Right atrium auricular region (tissue), 2 donors: ENCODE measurements around the gene DCAF5. TPM values are rescaled to one million over a fixed set of nuclear protein-coding genes. Genes with fewer than 3 reads are reported as not detected.

Experiments used
- DNase-seq: peaks from one replicate; pipeline ENCODE4 v3.0.0-alpha.2; 2019; ENCODE audit warnings: low spot score
- H3K27ac ChIP-seq, 2 donors: fragments of 200-600 bp; sonication (generic); 1 replicate in 1 of 2; 2 replicates in 1 of 2; pipeline ENCODE4 v1.5.1; 2016 to 2019
- H3K27me3 ChIP-seq, 2 donors: fragments of 200-600 bp; sonication (generic); one replicate each; pipeline versions ENCODE4 v1.5.1 to v1.6.0; 2017 to 2019
- H3K36me3 ChIP-seq: fragments of 200-600 bp; sonication (generic); one replicate; pipeline ENCODE4 v1.5.1; 2016
- H3K4me1 ChIP-seq, 2 donors: fragments of 200-600 bp; sonication (generic); one replicate each; pipeline versions ENCODE4 v1.5.1 to v1.6.0; 2017 to 2019
- H3K4me3 ChIP-seq, 2 donors: fragments of 200-600 bp; sonication (generic); 1 replicate in 1 of 2; 2 replicates in 1 of 2; pipeline ENCODE4 v1.5.1; 2017 to 2019; ENCODE audit warnings: mild to moderate bottlenecking in 1 of 2, moderate library complexity in 1 of 2
- H3K9me3 ChIP-seq, 2 donors: fragments of 200-600 bp; sonication (generic); one replicate each; pipeline ENCODE4 v1.5.1; 2019
- CTCF ChIP-seq, 2 donors: fragments of 200-600 bp; sonication (generic); IDR thresholded peaks; one replicate each; pipeline ENCODE4 v1.5.1; 2019; ENCODE audit warnings: antibody characterized with exemption in 2 of 2
- total RNA-seq, 2 donors: library from RNA; depleted of rRNA; stranded (reverse); fragments of >200 nt; gene quantifications; one replicate each; pipeline ENCODE4 v1.1.0, GENCODE V29; 2016

The DCAF5 gene
- total RNA-seq, 2 donors from 2014 or later: 33.1 to 38.8 TPM

DNA sequence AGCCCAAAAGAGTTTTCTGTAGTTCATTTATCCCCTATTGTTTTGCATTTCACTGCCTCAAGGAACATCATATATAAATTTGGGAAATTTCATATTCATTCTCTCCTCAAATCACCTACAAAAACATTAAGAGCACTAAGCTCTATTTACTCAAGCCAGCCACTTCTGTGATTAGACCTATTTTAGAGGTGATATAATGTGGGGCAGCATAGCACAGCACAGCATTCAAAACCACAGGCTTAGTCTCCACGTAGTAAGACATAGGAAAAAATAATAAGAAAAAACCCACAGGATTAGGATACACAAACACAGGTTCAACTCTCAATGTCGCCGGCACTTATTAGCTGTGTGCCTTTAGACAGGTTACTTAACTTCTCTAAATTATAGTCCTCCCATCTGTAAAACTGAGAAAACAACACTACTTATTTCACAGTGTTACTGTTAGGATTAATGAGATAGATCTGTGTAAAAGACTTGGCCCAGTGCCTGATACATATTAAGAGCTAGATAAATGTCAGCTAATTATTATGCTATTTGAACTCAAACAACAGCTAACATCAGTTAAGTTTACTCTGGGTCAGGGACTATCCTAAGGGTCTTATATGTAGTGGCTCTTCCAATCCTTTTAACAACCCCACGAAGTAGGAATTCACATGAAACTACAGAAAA lies 20.3 kb downstream of the DCAF5 start:
- H3K27me3 ChIP-seq: no peaks in the 10 kb centered on the region
- DNase-seq: no peak
- peak overlapping the region in 1 of 2 donors; percentile 2 for H3K27ac ChIP-seq
- H3K4me3 ChIP-seq: no peak overlapping the region
- peaks cover 0 to 56% of the 10 kb centered on the region in 2 donors for H3K4me1 ChIP-seq
- H3K36me3 ChIP-seq: no peaks in the 10 kb centered on the region
- TF ChIP-seq CTCF (IDR thresholded peaks at IDR 0.05): no peak
- H3K9me3 ChIP-seq: no peaks in the 10 kb centered on the region

DNA sequence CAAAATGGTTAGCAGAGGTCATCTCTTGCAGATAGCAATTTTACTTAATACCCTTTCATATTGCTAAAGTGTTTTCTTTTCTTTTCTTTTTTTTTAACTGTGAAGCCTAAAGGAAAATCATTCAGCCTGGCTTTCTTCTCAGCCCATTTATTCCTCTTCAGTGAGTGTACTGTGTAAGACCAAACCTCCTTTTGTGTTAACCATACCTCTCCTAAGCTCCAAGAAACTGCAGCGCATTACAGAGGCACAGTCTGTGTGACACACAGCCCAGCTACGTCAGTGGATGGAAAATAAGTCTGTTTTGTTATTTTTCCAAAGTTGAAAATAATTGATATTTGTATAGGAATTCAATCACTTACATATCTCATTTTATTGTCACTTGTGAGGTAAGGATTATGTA lies 21.7 kb downstream of the DCAF5 start:
- Histone ChIP-seq H3K27me3 (no peaks in the 10 kb centered on the region), H3K27ac (no peak overlapping the region), H3K36me3 (no peaks in the 10 kb centered on the region), H3K4me1 (peaks cover 0 to 50% of the 10 kb centered on the region in 2 donors), H3K4me3 (no peak overlapping the region), H3K9me3 (no peaks in the 10 kb centered on the region)
- no peak for TF ChIP-seq CTCF (IDR thresholded peaks at IDR 0.05)
- DNase-seq: no peak

DNA sequence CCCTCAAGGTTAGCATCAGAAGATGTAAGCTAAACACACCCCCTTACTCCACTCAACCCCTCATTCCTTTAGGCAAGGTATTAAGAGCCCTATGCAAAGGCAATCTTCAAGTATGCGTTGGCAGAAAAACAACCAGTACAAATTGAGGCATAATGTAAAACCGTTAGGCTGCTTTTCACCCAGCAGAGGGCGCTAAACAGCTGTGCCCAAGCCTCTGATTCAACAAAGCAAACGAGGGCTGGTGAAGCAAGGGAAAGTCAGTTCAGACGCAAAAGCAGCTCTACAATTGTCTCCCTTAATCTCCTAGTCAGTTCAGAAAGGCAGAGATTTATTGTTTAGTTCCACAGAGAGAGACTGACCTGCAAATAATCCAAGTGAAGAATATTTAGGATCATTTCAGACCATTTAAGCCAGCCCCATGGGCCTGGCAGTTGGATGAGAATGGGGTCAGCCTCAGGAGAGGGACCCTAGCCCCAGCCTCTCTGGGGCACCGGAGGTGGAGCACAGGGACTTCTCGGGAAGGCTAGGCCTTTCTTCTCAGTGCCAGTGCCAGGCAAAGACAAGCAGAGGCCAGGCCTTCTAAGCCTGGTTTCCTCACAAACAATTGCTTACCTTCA lies 23.5 kb downstream of the DCAF5 start:
- peak; percentile 66 to 93 for TF ChIP-seq CTCF (IDR thresholded peaks at IDR 0.05)
- Histone ChIP-seq H3K9me3 (no peaks in the 10 kb centered on the region), H3K27me3 (no peaks in the 10 kb centered on the region), H3K4me1 (peaks cover 0 to 50% of the 10 kb centered on the region in 2 donors), H3K4me3 (no peak overlapping the region), H3K27ac (peak overlapping the region in 1 of 2 donors; percentile 9), H3K36me3 (no peaks in the 10 kb centered on the region)
- DNase-seq: peak; percentile 73

DNA sequence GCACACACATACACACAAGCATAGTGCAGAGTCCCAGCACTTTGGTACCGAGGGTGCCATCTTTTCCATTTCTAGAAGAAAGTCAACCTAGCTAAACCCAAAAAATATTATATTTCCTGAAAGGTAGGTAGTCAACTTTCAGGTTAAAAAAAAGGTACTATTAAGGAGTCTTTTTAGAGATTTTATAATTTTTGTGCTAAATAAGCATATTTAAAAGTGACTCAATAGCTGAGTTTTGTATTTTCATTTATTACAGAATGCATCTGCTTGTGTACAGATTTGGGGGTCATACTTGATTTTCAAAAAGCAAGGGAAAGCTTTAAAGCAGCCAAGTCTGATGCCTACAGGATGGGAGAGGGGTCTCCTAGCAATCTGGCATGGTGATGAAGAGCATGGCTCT lies 34.6 kb downstream of the DCAF5 start:
- Histone ChIP-seq H3K4me3 (no peak overlapping the region), H3K36me3 (peaks cover 53% of the 10 kb centered on the region), H3K27me3 (no peaks in the 10 kb centered on the region), H3K9me3 (no peaks in the 10 kb centered on the region), H3K4me1 (peaks cover 0 to 7% of the 10 kb centered on the region in 2 donors), H3K27ac (no peak overlapping the region)
- TF ChIP-seq CTCF (IDR thresholded peaks at IDR 0.05): no peak
- DNase-seq: no peak

GRCh38 chr14:69117020-69117767 lies 35.7 kb downstream of the DCAF5 start:
- H3K27ac ChIP-seq: no peak overlapping the region
- H3K4me1 ChIP-seq: peaks cover 0 to 7% of the 10 kb centered on the region in 2 donors
- TF ChIP-seq CTCF (IDR thresholded peaks at IDR 0.05): no peak
- no peak for DNase-seq
- H3K9me3 ChIP-seq: no peaks in the 10 kb centered on the region
- no peaks in the 10 kb centered on the region for H3K27me3 ChIP-seq
- H3K36me3 ChIP-seq: peaks cover 53% of the 10 kb centered on the region
- no peak overlapping the region for H3K4me3 ChIP-seq
